GM19324 (cell line): ENCODE data around the gene RAMP2.
"Not testable (repeated sequence)": the region's sequence is repeated elsewhere in the genome, so short reads cannot be mapped to it uniquely, and the experiment has no call there.

ENCODE experiments used
- ATAC-seq: cut with Tn5 transposase; IDR thresholded peaks from one replicate; pipeline ENCODE4 v1.9.1; 2021; ENCODE audit warnings: mild to moderate bottlenecking, moderate library complexity; ENCODE audit not compliant: unreplicated experiment, low FRiP score

RAMP2 gene

GRCh38 chr17:42760652-42761581, at the start of gene RAMP2:
TSS of gene RAMP2 (plus strand) at chr17:42761227. CDS start at chr17:42761262, 35 bp downstream.
- no peak for ATAC-seq

GRCh38 chr17:42720996-42721583, 39.9 kb upstream of the RAMP2 start:
- ATAC-seq = no peak

- ATAC-seq = no peak
Observed at GRCh38 chr17:42723636-42724035, 37.4 kb upstream of the RAMP2 start.

GRCh38 chr17:42725143-42725542, 35.9 kb upstream of the RAMP2 start:
- no peak for ATAC-seq

GRCh38 chr17:42740699-42741098, 20.3 kb upstream of the RAMP2 start:
- ATAC-seq = no peak

- not testable (repeated sequence) for ATAC-seq
Observed at GRCh38 chr17:42742916-42743315, 18.1 kb upstream of the RAMP2 start.

GRCh38 chr17:42743595-42744282, 17.3 kb upstream of the RAMP2 start:
- ATAC-seq = no peak

GRCh38 chr17:42744283-42744805, 16.7 kb upstream of the RAMP2 start:
- peak; percentile 61 for ATAC-seq

- ATAC-seq = peak; percentile 87
Observed at GRCh38 chr17:42744806-42745617, 16.0 kb upstream of the RAMP2 start, which contains the start of gene EZH1. TSS of gene EZH1 (minus strand) at chr17:42745040. CDS start at chr17:42728941, 16,099 bp downstream.

GRCh38 chr17:42748202-42748907, 12.7 kb upstream of the RAMP2 start:
- no peak for ATAC-seq

GRCh38 chr17:42748908-42749798, 11.9 kb upstream of the RAMP2 start:
- no peak for ATAC-seq

- no peak for ATAC-seq
Observed at GRCh38 chr17:42750739-42751344, 10.2 kb upstream of the RAMP2 start.

GRCh38 chr17:42751628-42752027, 9.4 kb upstream of the RAMP2 start:
- ATAC-seq = no peak

- no peak for ATAC-seq
Observed at GRCh38 chr17:42754782-42755181, 6.2 kb upstream of the RAMP2 start.

- no peak for ATAC-seq
Observed at GRCh38 chr17:42759982-42760651, 910 bp upstream of the RAMP2 start.

- ATAC-seq = no peak
Observed at GRCh38 chr17:42761638-42762037, 611 bp downstream of the RAMP2 start.

GRCh38 chr17:42766124-42766523, 5.1 kb downstream of the RAMP2 start:
- ATAC-seq = no peak
